Liver (tissue), 3 donors: ENCODE measurements around the gene GLUD1.

Experiments used
- CTCF ChIP-seq: fragments of 150-350 bp; IDR thresholded peaks from 2 replicates; pipeline ENCODE4 v1.5.1; 2017; ENCODE audit warnings: improper control_type of control experiment, low read depth, low read length; ENCODE audit not compliant: missing input control
- FOXA2 ChIP-seq: IDR thresholded peaks from 2 replicates; pipeline ENCODE4 v1.6.1; 2016; ENCODE audit warnings: antibody characterized with exemption
- GABPA ChIP-seq, 2 donors: IDR thresholded peaks in 1 of 2; conservative IDR thresholded peaks in 1 of 2; 2 replicates each; pipeline ENCODE4 v1.6.1; 2016; ENCODE audit warnings: antibody characterized with exemption in 2 of 2, mild to moderate bottlenecking in 1 of 2, moderate library complexity in 1 of 2
- HNF4A ChIP-seq, 2 donors: conservative IDR thresholded peaks; 2 replicates each; pipeline ENCODE4 v1.6.1; 2016; ENCODE audit warnings: antibody characterized with exemption in 2 of 2, mild to moderate bottlenecking in 2 of 2
- JUND ChIP-seq, 2 donors: IDR thresholded peaks; 2 replicates each; pipeline ENCODE4 v1.6.1; 2016; ENCODE audit warnings: antibody characterized with exemption in 2 of 2
- MAX ChIP-seq: IDR thresholded peaks from 2 replicates; pipeline ENCODE4 v1.6.1; 2016; ENCODE audit warnings: antibody characterized with exemption
- NR2F2 ChIP-seq: IDR thresholded peaks from 2 replicates; pipeline ENCODE4 v1.6.1; 2016; ENCODE audit warnings: antibody characterized with exemption
- RAD21 ChIP-seq, 2 donors: IDR thresholded peaks; 2 replicates each; pipeline ENCODE4 v1.6.1; 2016; ENCODE audit warnings: antibody characterized with exemption in 2 of 2, mild to moderate bottlenecking in 2 of 2
- REST ChIP-seq: IDR thresholded peaks from 2 replicates; pipeline ENCODE4 v1.6.1; 2016; ENCODE audit warnings: antibody characterized with exemption, mild to moderate bottlenecking
- RXRA ChIP-seq, 2 donors: IDR thresholded peaks; 2 replicates each; pipeline ENCODE4 v1.6.1; 2017 to 2018; ENCODE audit warnings: antibody characterized with exemption in 2 of 2, mild to moderate bottlenecking in 1 of 2
- SP1 ChIP-seq: IDR thresholded peaks from 2 replicates; pipeline ENCODE4 v1.6.1; 2018; ENCODE audit warnings: antibody characterized with exemption, mild to moderate bottlenecking
- YY1 ChIP-seq: IDR thresholded peaks from 2 replicates; pipeline ENCODE4 v1.6.1; 2016; ENCODE audit warnings: antibody characterized with exemption, mild to moderate bottlenecking
- ZBTB33 ChIP-seq: IDR thresholded peaks from 2 replicates; pipeline ENCODE4 v1.6.1; 2016; ENCODE audit warnings: antibody characterized with exemption
- donor health status: healthy.
- donor health status: healthy.

- no peak for TF ChIP-seq GABPA (IDR thresholded peaks at IDR 0.05 in 1 of 2, conservative IDR thresholded peaks at IDR 0.05 in 1 of 2)
- TF ChIP-seq YY1: no peak
- no peak for TF ChIP-seq CTCF
- no peak for TF ChIP-seq MAX
- no peak for TF ChIP-seq JUND (IDR thresholded peaks at IDR 0.05)
- no peak for TF ChIP-seq SP1
- no peak for TF ChIP-seq REST
- TF ChIP-seq RXRA (IDR thresholded peaks at IDR 0.05): no peak
- TF ChIP-seq FOXA2: no peak
- TF ChIP-seq HNF4A (conservative IDR thresholded peaks at IDR 0.05): no peak
- TF ChIP-seq NR2F2: no peak
- TF ChIP-seq ZBTB33: no peak
- no peak for TF ChIP-seq RAD21 (IDR thresholded peaks at IDR 0.05)
Observed at GRCh38 chr10:87089746-87090145, 4.9 kb downstream of the GLUD1 start.
